GM19395 (cell line): Measurements from ENCODE around the gene EMSY.
"Not testable (repeated sequence)": the region's sequence is repeated elsewhere in the genome, so short reads cannot be mapped to it uniquely, and the experiment has no call there.

Source experiments
- ATAC-seq: cut with Tn5 transposase; IDR thresholded peaks from one replicate; pipeline ENCODE4 v1.9.1; 2021; ENCODE audit warnings: mild to moderate bottlenecking, moderate library complexity; ENCODE audit not compliant: unreplicated experiment

EMSY gene

DNA sequence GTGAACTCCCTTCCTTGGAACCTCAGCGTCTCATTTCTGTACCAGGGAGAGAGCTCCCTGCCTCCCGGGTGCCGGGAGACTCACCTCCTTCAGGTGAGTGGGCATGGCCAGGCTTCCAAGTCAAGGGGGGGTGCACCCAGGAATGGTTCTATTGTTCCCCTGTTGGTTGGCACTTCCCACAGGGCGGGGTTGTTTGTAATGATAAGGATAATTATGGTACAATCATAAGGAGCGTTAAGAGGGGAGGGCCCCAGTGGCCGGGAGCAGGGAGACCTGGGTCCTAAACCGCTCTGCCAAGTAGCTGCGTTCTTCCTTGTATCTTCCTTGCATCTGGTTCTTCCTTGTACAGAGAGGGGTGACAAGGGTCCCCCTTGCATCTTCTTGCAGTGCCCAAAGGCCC lies 146.6 kb downstream of the EMSY start:
- ATAC-seq, result no peak

DNA sequence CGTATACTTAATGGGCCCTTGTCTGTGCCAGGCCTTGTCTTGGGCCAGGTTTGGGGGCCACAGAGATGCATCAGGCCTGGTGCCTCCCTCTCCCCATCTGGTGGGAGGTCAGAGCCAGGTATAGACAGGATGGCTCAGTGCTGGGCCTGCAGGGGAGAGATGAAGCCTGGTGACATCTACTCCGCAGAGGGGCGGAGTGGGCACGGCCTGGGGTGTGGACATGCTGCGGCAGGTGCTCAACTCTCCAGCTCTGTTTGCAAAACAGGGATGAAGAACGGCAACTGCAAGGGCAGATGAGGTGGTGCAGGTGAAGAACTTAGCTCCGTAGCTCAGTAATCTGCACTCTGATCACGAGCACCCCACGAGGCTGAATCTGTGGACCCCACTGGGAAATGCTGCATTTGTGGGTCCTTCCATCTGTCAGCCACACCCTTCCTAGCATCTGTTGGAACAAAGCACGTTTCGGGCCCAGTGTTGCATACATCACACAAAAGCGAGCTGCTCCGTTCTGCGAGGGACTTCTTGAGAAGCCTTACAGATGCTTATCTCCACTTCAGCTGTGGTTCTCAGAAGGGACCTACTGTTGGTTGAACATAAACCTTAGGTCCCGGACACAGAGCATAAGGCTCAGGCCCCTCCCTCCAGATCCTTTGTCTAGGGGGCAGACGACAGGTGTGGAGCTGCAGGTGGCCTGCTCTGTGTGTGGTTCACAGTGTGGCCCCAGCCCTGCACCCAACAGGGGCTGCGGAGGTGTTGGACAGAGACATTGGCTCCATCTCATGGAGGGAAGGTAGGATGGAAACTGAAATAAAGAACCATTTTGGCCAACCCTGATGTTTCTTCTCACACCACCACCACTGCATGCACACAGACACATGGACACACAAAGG lies 147.5 kb downstream of the EMSY start:
- ATAC-seq, result no peak

DNA sequence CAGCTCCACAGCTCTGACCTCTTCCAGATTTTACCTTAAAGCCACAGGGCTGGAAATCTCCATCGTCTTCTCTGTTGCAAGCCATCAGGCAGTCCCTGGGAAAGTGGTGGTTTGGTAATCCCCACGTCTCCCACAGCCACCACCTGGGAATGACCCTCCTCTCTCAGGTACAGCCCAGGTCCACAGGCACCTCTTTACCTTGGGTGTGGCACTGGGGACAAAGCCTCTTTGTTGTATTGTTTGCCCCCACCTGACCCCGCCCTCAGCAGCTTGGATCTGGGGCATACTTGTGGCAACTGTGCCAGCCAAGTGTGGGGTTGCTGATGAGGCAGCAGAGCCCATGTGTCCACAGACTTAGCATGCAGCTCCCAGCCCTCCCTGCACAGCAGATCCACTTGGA lies 148.1 kb downstream of the EMSY start:
- no peak for ATAC-seq

DNA sequence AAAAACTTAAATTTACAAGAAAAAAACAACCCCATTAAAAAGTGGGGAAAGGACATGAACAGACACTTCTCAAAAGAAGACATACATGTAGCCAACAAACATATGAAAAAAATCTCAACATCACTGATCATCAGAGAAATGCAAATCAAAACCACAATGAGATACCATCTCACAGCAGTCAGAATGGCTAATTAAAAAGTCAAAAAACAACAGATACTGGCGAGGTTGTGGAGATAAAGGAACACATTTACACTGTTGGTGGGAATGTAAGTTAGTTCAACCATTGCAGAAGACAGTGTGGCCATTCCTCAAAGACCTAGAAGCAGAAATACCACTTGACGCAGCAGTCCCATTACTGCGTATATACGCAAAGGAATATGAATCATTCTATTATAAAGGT lies 150.3 kb downstream of the EMSY start:
- ATAC-seq, result not testable (repeated sequence)

DNA sequence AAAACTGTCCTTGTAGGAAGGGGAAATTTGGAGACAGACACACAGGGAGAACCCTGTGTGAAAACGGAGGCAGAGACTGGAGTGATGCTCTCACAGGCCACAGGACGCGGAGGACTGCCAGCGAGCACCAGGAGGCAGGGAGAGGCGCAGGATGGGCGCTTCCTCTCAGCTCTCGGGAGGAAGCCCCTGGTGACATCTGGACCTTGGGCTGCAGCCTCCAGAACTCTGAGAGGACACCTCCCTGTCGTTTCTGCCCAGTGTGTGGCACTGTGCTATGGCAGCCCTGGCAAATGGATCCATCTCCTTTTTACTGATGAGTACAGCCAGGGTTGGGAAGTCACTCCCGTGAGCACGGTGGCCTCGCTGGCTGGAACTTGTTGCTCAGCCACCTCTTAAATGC lies 151.8 kb downstream of the EMSY start:
- ATAC-seq, result no peak

DNA sequence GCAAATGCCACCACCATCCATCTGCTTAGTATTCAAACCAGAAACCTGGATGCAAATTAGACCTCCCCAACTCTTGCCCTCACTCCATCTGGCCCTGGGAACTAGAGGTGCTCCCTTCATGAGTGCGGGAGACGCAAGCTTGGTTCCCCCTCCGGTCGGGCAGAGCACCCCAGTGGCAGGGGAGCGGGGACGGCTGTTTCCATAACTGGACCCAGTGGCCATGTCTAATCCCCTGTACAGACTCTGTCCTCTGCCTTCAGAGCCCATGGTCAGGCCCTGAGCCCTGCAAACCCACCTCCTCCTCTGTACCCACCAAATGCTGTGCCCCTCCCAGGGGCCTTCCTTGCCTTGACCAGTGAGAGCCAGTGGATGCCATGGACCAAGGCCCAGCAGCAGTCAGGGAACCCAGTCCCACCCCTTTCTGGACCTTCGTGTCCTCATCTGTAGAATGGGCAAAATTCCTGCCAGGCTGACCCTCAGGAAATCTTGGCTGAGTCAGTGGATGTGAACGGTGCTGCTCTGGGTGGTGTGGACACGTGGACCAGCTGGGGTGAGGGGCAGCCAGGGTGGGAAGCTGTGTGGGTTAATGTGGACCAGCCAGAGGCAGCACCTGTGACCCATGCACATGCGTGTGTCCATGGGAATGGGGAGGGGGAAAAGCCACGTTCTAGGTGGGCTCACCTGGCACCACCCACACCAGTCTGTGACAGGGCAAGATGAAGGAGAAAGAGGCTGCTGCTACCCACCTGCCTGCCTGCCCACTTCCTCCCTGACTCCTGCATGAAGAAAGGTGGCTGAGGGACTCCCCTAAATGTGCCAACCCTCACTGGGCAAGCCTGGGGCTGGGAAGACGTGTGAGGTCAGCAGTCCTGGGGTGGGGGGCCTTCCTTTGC lies 153.0 kb downstream of the EMSY start:
- ATAC-seq, result no peak

DNA sequence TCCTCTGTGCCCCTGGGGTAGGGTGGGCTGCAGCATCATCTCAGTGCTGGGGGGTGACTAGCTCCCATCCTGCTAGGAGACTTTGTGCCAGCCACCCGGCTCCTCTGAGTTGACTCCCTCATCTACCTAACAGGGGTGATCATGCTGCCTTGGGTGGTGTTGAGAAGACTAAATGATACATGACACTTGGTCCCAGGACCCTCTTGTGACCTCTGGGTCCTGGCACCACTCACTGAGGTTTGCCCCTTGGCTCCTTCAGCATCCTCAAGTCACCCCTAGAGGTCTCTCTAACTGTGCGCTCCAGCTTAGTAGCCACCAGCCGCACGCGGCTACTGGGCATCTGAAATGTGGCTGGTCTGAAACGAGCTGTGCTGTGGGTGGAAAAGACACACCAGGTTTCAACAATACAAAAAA lies 153.6 kb downstream of the EMSY start:
- ATAC-seq, result no peak

DNA sequence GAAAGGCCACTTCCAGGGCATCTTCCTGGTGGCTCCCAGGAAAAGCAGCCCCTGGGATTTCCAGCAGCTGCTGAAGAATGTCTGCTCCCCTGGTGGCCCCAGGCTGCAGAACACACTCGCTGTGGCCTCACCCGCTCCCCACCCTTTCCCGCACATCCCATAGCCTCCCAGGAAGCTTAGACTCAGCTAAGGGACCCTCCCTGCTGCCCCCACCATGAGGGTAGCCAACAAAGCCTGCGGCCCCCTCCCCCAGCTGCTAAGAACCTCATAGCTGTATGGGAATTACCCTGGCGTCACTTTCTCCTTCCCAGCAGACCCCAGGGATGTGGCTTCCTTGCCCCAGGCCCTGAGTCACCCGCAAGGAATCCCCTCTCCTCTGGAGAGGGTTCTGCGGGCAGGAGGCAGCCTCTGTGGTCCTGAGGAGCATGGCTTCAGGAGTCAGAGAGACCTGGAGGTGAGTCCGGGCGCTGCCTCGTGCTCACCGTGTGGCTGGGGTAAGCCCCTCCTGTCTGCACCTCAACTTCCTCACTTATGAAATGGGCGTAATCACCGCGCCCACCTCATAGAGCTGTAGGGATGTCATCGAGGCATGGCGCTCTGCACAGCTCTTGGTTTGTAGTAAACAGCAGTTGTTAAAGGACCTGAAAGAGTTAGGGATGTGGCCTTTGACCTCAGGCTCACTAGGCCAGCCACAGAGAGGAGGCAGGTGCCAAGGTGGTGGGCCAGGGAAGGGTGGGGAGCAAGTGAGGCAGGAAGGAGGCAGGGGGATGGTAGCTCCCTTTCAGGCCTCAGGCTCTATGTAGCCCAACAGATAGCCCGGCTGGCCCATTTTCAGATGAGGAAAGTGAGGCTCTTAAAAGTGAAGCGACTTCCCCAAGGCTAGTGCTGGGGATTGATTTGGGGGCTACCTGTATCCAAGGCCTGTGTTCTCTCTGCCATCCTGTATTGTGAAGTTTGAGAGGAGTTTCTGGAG lies 154.5 kb downstream of the EMSY start:
- no peak for ATAC-seq

DNA sequence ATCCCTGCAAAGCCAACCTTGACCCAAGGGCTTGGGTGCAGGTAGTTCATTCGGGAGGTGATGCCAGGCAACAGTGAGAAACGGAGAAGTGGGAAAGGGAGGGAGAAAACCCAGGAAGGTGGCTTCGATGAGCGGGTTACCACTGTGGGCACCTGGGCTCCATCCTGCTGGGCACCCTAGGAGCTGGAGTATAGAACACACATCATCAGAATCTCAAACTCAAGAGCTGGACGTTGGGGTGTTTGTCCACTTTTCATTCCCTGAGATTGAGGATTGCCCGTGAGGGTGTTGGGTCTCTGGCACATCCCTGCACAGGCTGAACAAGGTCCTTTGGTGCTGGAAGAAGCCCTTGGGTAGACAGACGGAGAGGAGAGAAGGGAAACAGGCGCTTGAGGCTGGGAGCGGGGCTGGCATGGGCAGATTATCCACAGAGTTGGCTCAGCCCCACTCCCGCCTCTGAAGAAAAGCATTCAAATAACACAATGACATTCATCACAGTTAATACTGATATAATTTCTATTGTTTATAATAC lies 155.4 kb downstream of the EMSY start:
- no peak for ATAC-seq

DNA sequence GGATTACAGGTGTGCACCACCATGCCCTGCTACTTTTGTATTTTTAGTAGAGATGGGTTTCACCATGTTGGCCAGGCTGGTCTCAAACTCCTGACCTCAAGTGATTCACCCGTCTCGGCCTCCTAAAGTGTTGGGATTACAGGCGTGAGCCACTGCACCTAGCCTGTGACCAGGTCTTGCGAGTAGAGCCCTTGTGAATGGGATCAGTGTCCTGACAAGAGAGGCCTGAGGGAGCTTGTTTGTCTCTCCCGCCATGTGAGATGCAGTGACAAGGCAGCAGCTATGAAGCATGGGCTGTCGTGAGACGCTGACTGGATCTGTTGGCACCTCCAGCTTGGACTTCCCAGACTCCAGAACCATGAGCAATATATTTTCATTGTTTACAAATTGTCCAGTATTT lies 156.5 kb downstream of the EMSY start:
- ATAC-seq, result no peak

DNA sequence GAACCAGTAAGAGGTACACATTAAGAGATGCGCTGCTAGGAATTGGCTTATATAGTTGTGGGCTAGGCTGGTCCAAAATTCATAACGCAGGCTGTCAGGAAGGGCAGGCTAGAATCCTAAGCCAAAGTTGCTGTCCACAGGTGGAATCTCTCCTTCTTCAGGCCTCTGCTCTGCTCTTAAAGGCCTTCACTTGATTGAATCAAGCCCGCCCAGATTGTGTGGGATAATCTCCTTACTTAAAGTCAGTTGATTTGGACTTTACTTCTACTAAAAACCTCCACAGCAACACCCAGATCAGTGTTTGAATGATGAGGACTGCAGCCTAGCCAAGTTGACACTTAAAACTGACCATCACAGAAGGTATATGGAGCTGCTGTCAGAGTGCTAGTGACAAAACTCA lies 156.9 kb downstream of the EMSY start:
- ATAC-seq, result no peak

DNA sequence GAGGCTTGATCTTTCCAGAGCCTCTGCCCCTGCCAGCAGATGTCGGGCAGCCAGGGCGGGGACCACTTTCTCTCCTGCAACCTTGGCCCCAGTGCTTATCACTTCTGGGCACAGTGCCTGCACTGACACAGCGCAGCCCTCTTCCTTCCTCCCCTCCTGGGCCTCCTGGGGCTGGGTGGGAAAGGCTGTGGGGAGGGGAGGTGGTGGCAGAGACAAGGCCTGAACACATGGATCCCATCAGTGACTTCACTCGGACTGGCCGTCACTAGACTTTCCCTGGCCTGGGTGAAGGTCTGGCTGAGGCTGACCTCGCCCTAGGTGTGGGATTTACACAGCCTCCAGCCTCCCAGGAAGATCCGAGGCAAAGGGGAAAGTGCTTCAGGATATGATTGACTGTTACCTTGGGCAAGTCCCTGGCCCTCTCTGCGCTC lies 157.6 kb downstream of the EMSY start:
- no peak for ATAC-seq
